Myocyte (in vitro differentiated cells): ENCODE measurements around the gene ZNF296. TPM values are rescaled to one million over a fixed set of nuclear protein-coding genes. Genes with fewer than 3 reads are reported as not detected.

ENCODE experiments used
- DNase-seq: peaks from one replicate; pipeline ENCODE4 v3.0.0-alpha.2; 2012; ENCODE audit warnings: low read depth
- total RNA-seq: library from RNA; depleted of rRNA; stranded (reverse); fragments of >200 nt; gene quantifications from 2 replicates; pipeline ENCODE4 v1.2.3, GENCODE V29; 2014

The ZNF296 gene
- total RNA-seq, 1 donor from 2014 or later: not detected

GRCh38 chr19:45103508-45104319, 27.4 kb upstream of the ZNF296 start:
- no peak for DNase-seq

- no peak for DNase-seq
Measured at GRCh38 chr19:45103156-45103507, 26.9 kb upstream of the ZNF296 start.

DNA sequence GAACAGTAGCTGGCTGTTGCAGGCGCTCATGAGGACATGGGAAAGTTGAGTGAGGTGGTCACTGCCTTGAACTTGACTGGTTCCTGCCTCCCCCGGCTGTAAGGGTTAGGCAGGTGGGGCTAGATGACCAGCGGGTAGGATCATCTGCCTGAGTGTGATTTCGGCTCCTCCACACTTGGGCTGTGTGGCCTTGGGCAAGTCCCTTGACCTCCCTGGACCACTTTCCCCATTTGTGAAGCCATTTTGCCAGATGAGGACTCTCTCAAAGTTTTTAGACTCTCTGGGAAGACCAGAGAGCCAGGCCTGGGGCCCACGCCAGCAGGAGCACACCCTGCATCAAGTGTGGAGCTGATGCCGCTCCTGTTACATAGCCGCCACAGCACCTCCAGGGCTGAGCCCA, 26.2 kb upstream of the ZNF296 start:
- DNase-seq: no peak

GRCh38 chr19:45101806-45102205, 25.5 kb upstream of the ZNF296 start:
- DNase-seq: no peak

DNA sequence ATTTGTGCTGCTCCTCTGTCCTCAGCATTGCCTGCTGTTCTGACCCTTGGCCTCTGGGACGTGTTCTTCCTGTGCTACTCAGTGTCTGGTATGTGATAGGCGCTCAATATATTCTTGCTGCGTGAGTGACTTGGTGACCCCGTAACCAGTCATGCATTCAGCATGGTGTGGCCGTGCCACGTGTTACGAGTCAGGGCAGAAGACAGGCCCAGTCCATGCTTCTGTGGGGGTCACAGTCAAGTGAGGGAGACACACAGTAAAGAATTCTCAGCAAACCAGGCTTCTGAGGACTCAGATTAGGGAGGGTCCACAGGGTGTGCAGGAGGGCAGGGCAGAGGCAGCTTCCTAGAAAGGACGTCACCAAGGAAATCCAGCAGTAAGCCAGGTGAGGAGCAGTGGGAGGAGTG, 24.6 kb upstream of the ZNF296 start:
- DNase-seq: no peak

- DNase-seq: peak; percentile 48
Measured at GRCh38 chr19:45100201-45100600, 23.9 kb upstream of the ZNF296 start.

- DNase-seq: no peak
Measured at GRCh38 chr19:45099467-45100191, 23.4 kb upstream of the ZNF296 start.

DNA sequence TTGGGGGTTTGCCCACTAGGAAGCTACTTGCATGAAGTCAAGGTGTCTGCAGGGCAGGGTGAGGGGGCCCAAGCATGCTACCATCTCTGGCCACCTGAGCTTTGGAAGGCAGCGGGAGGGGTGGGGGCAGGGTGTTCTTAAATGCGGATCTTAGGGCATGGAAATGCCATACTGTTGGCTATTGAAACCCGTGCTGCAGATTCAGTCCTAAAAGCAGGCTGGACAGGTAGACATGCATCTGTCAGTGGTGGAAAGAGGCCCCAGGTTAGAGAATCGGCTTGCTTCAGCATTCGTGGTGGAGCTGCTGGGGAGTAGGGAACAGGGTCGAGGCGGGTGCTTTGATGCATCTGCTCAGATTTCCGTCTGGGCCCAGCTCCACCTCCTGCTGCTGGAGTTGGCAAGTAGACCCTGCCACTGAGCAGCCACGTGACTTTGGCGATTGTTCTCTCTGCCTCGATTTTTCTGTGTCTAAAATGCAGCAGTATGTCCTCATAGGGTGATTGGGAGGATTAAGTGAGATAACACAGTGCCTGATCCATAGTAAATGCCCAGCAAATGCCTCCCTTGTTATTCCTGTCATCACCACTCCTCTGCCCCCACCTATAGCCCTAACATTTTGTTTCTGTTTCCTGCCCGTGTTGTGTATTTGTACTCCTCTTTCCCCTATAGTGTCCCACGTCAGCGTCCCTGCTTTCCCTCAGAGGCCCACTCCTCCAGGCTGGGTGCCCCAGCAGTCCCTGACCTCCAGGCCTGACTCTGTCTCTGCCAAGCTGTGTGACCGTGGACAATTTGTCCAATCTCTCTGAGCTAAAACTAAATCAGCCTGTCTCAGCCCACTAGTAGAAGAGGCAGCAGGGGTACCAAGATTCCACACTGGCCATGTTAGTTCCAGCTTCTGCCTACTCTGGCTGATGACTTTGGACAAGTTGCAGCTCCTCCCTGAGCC, 22.5 kb upstream of the ZNF296 start:
- DNase-seq: peak; percentile 56

- peak; percentile 94 for DNase-seq
Measured at GRCh38 chr19:45097776-45098520, 21.7 kb upstream of the ZNF296 start.

GRCh38 chr19:45097450-45097775, 21.1 kb upstream of the ZNF296 start:
- DNase-seq: no peak

DNA sequence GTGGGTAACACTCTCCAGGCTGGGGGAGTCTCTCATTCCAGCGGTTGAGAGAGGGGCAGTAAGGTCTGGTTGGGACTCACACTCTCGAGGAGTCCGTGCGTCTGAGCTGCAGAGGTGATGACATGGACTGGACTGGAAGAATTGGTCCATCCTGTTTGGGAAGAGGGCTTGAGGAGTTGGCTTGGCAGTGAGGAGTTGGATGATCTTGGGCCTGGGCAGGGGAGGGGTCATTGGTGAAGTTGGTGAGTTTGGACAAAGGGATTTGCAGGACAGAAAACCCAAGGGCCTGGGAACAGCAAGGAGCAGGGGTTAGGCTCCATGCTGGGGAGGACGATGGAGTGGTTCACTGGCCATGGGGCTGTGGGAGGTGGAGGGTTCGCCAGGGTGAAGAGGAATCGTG, 20.4 kb upstream of the ZNF296 start:
- DNase-seq: no peak

DNA sequence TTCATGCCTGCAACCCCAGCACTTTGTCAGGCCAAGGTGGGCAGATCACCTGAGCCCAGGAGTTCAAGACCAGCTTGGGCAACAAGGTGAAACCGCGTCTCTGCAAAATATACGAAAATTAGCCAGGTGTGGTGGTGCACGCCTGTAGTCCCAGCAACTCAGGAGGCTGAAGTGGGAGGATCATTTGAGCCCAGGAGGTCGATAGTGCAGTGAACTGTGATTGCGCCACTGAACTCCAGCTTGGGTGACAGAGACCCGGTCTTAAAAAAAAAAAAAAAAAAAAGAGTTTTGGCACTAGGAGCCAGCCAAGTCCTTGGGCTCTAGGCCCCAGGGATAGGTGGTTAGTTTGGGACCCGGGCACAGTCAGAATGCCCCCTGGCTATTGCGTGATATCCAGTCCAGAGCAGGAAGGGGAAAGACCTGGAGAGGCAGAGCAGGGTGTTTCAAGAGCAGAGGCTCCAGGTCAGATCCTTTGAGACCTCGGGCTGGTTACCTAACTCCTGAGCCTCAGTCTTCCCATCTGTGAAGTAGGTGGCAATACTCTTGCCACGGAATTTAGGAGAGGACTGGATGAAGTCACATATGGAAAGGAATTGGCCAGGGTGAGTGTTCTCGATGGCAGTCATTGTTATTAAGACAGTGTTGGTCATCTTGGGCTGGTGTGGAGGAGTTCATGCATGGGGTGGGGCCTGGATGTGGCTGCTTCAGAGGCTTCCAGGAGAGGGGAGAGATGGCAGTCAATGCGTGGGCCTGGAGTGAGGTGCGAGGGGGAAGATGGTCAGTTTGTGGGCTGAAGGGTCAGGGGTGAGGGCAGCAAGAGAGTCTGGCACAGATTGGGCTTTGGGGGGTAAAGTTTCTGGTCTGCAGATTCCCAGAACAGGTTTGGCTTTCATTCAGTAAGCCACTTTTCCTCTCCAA, 19.5 kb upstream of the ZNF296 start:
- DNase-seq: no peak

GRCh38 chr19:45094707-45095106, 18.4 kb upstream of the ZNF296 start:
- no peak for DNase-seq

DNA sequence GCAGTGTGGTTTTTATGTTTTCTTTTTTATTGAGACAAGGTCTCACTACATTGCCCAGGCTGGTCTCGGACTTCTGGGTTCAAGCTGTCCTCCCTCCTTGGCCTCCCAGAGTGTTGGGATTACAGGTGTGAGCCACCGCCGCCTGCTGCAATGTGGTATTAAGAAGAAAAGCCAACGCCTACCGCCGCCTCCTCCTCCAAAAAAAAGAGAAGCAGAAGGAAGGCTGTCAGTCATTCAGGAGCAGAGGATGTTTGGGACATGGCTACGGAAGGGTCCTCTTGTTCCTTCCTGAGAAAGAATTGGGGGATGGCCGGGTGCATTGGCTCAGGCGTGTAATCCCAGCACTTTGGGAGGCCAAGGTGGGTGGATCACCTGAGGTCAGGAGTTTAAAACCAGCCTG, 17.9 kb upstream of the ZNF296 start:
- DNase-seq: no peak

DNA sequence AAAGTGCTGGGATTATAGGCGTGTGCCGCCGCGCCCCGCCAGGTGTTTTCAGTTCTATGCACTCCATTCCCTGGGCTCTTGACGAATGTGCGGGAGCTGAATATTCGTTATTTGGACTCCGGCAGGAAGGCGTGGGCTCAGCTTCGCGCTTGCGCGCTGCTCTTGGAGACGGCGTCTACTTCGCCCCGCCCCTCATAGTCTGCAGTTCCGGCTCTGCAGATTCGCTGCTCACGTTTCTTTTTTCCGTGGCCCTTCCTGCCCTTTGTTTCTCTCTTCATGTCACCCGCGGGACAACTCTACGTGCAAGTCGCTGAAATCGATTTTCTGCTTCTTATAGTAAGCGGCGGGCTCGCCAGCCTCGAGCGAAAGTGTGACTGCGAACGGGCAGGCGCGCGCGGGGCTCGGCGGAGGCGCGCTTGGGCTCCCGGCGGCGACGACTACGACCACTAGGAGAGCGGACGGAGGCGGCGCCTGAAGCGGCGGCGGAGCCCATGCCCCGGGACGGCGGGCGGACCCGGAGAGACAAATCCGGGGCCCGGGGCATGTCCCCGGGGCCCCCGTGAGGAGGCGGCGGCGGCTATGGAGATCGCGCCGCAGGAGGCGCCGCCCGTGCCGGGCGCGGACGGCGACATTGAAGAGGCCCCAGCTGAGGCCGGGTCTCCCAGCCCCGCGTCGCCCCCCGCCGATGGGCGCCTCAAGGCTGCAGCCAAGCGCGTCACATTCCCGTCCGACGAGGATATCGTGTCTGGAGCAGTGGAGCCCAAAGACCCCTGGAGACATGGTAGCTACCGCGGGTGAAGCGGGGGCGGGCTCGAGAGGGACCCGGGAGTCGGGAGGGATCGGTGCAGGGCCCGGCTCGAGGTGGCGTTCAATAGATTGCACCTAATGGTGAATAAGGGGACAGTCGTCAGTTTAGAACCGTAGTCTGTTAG, 16.7 kb upstream of the ZNF296 start, which contains the start of gene PPP1R37:
TSS of gene PPP1R37 (plus strand) at position 433 of the 932 bp plus-strand sequence. CDS start at position 580, 147 bp downstream.
- DNase-seq: peak; percentile 99

DNA sequence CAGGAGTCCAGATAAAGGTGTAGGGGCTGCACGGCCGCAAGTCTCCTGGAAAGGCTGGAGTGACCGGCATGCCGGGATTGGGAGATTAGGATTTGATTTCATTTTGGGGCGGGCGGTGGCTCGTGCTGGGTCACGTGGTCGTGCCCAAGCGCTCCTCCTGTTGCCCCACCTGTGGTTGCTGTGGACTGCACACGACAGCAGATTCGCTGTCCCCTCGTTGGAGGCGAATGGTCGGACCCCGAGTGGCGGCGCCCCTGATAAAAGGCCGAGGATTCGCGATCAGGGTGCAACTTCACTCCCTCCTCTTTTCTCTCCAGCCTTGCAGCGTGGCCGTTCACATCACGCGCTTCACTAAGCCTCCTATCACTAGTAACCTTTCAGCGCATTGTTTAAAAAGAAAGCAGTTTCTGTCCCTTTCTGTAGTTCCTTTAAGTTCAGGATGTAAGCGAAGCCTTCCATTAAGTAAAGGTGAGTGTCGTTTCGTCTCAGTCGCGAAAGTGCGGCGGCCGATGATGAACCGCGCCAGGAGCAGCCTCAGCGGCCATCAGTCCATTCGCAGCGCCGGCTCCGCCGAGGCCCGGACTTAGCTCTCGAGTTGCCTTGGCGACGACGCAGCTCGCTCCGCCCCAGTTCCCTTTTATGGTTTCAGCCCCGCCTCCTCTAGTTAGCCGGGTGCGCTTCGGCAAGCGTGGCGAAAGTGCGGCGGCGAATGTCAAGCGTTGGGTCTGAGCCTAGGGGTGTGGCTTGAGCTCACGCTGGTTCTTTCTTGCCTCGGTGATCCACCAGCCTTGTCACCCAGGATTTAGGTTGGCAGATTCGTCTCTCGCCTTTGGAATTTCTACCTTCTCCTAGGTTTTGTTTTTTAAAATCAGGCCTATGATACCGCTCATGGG, 15.0 kb upstream of the ZNF296 start:
- DNase-seq: peak; percentile 99

DNA sequence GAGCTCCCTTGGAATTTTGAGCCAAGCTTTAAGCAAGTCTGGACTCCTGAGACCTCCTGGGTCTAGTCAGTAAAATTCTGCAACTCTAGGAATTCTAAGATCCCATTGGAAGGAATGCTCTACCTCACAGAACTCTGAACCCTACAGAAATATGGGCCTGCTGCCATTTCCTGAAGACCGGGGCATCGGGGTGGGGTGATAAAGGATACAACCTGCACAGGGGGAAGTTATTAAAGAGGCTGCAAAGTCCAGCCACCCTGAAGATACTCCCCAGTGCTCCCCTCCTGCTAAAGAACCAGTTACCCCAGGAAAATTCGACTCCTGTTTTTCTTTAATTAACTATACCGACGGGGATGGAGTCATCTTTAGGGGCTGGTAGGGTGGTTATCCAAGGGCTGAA, 14.3 kb upstream of the ZNF296 start:
- DNase-seq: no peak

DNA sequence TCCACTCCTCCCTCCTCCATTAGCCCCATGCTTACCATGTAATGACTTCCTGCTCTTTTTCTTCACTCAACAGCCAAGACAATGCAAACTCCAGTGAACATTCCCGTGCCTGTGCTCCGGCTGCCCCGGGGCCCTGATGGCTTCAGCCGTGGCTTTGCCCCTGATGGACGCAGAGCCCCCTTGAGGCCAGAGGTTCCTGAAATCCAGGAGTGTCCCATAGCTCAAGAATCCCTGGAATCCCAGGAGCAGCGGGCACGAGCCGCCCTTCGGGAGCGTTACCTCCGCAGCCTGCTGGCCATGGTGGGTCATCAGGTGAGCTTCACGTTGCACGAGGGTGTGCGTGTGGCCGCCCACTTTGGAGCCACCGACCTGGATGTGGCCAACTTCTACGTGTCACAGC, 13.8 kb upstream of the ZNF296 start:
- no peak for DNase-seq
